Type B pancreatic cell (in vitro differentiated cells): ENCODE results near the gene CAVIN1. TPM values are rescaled to one million over a fixed set of nuclear protein-coding genes. Genes with fewer than 3 reads are reported as not detected.

Experiments used
- DNase-seq: peaks from one replicate; pipeline ENCODE4 v3.0.0; 2021; ENCODE audit warnings: mixed read lengths; ENCODE audit not compliant: unreplicated experiment; ENCODE audit errors: extremely low spot score
- H3K27ac Mint-ChIP-seq: 2 replicates; pipeline ENCODE4 v1.8.0; 2021; ENCODE audit warnings: mild to moderate bottlenecking, mixed read lengths
- H3K27me3 Mint-ChIP-seq: 2 replicates; pipeline ENCODE4 v1.8.0; 2021; ENCODE audit warnings: mixed read lengths
- H3K36me3 Mint-ChIP-seq: 2 replicates; pipeline ENCODE4 v1.8.0; 2021; ENCODE audit warnings: mixed read lengths
- H3K4me1 Mint-ChIP-seq: one replicate; pipeline ENCODE4 v1.8.0; 2021; ENCODE audit warnings: mixed read lengths; ENCODE audit not compliant: unreplicated experiment
- H3K4me3 Mint-ChIP-seq: 2 replicates; pipeline ENCODE4 v1.8.0; 2021; ENCODE audit warnings: mild to moderate bottlenecking, mixed read lengths
- H3K9me3 Mint-ChIP-seq: 2 replicates; pipeline ENCODE4 v1.8.0; 2021; ENCODE audit warnings: mixed read lengths
- long read RNA-seq: library from polyadenylated mRNA; unstranded; transcript quantifications from one replicate; pipeline ENCODE4 v2.0.0, GENCODE V29; 2020
- total RNA-seq: library from RNA; stranded (reverse); gene quantifications from 2 replicates; pipeline ENCODE4 v1.2.1, GENCODE V29; 2021; ENCODE audit warnings: low replicate concordance
- TF ChIP-seq, protein P1 (sequence below): fragments of 200-600 bp; sonication (generic); conservative IDR thresholded peaks from 2 replicates; pipeline ENCODE4 v1.5.0; 2021; ENCODE audit warnings: antibody characterized with exemption, mild to moderate bottlenecking

CAVIN1 gene, protein sequence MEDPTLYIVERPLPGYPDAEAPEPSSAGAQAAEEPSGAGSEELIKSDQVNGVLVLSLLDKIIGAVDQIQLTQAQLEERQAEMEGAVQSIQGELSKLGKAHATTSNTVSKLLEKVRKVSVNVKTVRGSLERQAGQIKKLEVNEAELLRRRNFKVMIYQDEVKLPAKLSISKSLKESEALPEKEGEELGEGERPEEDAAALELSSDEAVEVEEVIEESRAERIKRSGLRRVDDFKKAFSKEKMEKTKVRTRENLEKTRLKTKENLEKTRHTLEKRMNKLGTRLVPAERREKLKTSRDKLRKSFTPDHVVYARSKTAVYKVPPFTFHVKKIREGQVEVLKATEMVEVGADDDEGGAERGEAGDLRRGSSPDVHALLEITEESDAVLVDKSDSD
- total RNA-seq = 21.9 and 49.0 TPM in 2 replicates
- long read RNA-seq, partial matches to known transcripts = 0 of 7 reads
- long read RNA-seq, other reads (novel, unspliced or antisense) = 6 of 7 reads

- peak; percentile 83 for DNase-seq
- H3K27me3 Mint-ChIP-seq = peaks cover 57% of the 10 kb centered on the region
- peaks cover 16% of the 10 kb centered on the region for H3K4me1 Mint-ChIP-seq
- peak within 1 kb of the TSS; percentile 79 for H3K27ac Mint-ChIP-seq
- peak within 1 kb of the TSS; percentile 96 for H3K4me3 Mint-ChIP-seq
- no peaks in the 10 kb centered on the region for H3K9me3 Mint-ChIP-seq
- H3K36me3 Mint-ChIP-seq = no peaks in the 10 kb centered on the region
- TF ChIP-seq, protein P1, sequence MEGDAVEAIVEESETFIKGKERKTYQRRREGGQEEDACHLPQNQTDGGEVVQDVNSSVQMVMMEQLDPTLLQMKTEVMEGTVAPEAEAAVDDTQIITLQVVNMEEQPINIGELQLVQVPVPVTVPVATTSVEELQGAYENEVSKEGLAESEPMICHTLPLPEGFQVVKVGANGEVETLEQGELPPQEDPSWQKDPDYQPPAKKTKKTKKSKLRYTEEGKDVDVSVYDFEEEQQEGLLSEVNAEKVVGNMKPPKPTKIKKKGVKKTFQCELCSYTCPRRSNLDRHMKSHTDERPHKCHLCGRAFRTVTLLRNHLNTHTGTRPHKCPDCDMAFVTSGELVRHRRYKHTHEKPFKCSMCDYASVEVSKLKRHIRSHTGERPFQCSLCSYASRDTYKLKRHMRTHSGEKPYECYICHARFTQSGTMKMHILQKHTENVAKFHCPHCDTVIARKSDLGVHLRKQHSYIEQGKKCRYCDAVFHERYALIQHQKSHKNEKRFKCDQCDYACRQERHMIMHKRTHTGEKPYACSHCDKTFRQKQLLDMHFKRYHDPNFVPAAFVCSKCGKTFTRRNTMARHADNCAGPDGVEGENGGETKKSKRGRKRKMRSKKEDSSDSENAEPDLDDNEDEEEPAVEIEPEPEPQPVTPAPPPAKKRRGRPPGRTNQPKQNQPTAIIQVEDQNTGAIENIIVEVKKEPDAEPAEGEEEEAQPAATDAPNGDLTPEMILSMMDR = no peak
Observed at GRCh38 chr17:42422958-42423712, at the start of gene CAVIN1. TSS of gene CAVIN1 (minus strand) at chr17:42423256. CDS start at chr17:42423097, 159 bp downstream.

- no peaks in the 10 kb centered on the region for H3K27me3 Mint-ChIP-seq
- DNase-seq = no peak
- no peaks in the 10 kb centered on the region for H3K9me3 Mint-ChIP-seq
- TF ChIP-seq, protein P1 = no peak
- H3K27ac Mint-ChIP-seq = peak overlapping the region; percentile 66
- H3K36me3 Mint-ChIP-seq = peaks cover 25% of the 10 kb centered on the region
- no peak overlapping the region for H3K4me3 Mint-ChIP-seq
- peaks cover 13% of the 10 kb centered on the region for H3K4me1 Mint-ChIP-seq
Observed at GRCh38 chr17:42467889-42468288, 44.8 kb upstream of the CAVIN1 start.

- H3K36me3 Mint-ChIP-seq = peaks cover 26% of the 10 kb centered on the region
- no peak overlapping the region for H3K27ac Mint-ChIP-seq
- no peak overlapping the region for H3K4me3 Mint-ChIP-seq
- peaks cover 24% of the 10 kb centered on the region for H3K4me1 Mint-ChIP-seq
- TF ChIP-seq, protein P1 = no peak
- H3K9me3 Mint-ChIP-seq = no peaks in the 10 kb centered on the region
- H3K27me3 Mint-ChIP-seq = no peaks in the 10 kb centered on the region
- DNase-seq = no peak
Observed at GRCh38 chr17:42463976-42464400, 40.9 kb upstream of the CAVIN1 start.

GRCh38 chr17:42460371-42460770 lies 37.3 kb upstream of the CAVIN1 start:
- Mint-ChIP-seq H3K4me1 (peaks cover 43% of the 10 kb centered on the region), H3K4me3 (peak overlapping the region; percentile 96), H3K36me3 (peaks cover 7% of the 10 kb centered on the region), H3K9me3 (no peaks in the 10 kb centered on the region), H3K27me3 (no peaks in the 10 kb centered on the region), H3K27ac (peak overlapping the region; percentile 98)
- DNase-seq = no peak
- TF ChIP-seq, protein P1 = no peak

GRCh38 chr17:42459801-42460281 lies 36.8 kb upstream of the CAVIN1 start:
- H3K4me3 Mint-ChIP-seq = peak overlapping the region; percentile 96
- peaks cover 43% of the 10 kb centered on the region for H3K4me1 Mint-ChIP-seq
- H3K27me3 Mint-ChIP-seq = no peaks in the 10 kb centered on the region
- TF ChIP-seq, protein P1 = no peak
- peak overlapping the region; percentile 98 for H3K27ac Mint-ChIP-seq
- H3K9me3 Mint-ChIP-seq = no peaks in the 10 kb centered on the region
- H3K36me3 Mint-ChIP-seq = peaks cover 7% of the 10 kb centered on the region
- no peak for DNase-seq
